ENCODE data around the gene CFAP100. TPM values are rescaled to one million over a fixed set of nuclear protein-coding genes. Genes with fewer than 3 reads are reported as not detected.

Gene CFAP100
- total RNA-seq, 1 donor from 2014 or later: 3.7 TPM

GRCh38 chr3:126373682-126374601 lies 20.8 kb upstream of the CFAP100 start:
- DNase-seq (ENCODE audit: low spot score in 2 of 2) (no peak), FAIRE-seq (no peak)

DNA sequence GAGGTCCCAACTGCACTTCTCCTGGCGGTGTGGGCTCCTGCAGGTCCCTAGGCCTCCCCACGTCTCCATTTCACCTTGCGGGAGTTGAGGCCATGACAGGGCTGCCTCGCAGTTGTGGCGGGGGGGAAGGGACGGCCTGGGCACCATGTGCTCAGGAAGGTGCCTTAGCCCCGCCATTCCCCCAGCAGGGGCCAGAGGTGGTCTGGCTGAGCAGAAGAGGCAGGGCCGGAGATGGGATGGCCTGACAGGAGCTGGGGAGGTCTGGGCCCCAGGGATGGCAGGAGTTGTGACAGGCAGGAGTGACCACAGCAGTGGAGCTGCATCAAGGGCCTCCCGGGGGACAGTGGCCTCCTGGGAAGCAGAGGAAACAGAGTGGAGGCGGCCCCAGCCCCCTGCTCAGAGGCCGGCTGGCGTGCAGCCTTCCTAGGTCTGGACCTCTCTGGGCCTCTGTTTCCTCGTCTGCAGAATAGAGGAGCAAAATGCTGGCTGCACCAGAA lies 18.8 kb upstream of the CFAP100 start:
- DNase-seq (ENCODE audit: low spot score in 2 of 2): no peak

GRCh38 chr3:126376444-126376843 lies 18.3 kb upstream of the CFAP100 start:
- FAIRE-seq: no peak

More for the DNA sequence above, 18.8 kb upstream of the CFAP100 start:
- no peak for FAIRE-seq

DNA sequence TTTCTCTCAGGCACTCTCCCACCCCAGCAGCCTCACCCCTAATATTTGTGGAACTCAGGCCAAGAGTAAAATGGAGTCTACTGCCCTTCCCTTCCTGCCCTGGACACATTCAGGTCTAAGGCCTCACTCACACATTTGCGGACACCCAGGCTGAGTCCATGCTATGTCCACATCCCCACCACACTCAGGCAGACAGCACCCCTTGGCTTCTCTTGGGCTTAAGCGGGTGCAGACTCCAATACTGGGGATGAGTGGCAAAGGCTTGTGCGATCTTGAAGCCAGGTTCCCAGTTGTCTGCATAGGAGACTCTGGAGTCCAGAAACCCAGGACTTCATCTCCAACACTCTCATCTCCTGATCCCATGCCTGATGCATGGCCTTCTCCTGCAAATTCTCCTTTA lies 17.5 kb upstream of the CFAP100 start:
- DNase-seq (ENCODE audit: low spot score in 2 of 2) (no peak), FAIRE-seq (no peak)

More at GRCh38 chr3:126376444-126376843, 18.3 kb upstream of the CFAP100 start:
- no peak for DNase-seq (ENCODE audit: low spot score in 2 of 2)

DNA sequence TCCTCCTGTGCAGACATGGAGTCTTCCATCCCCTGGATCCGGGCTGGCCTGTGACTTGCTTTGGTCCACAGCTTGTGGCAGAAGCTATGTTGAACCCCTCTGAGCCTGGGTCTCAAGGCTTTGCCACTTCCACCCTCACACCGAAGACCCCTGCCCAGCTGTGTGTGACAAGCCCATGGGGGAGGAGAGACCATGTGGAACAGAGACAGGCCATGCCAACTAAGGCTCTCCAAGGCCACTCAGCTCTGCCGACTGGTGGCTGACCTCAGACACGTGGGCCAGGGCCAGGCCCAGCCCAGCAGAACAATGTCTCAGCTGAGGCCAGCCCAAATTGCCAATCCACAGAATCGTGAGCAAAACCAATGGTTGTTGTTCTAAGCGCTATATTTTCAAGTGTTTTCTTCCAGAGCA lies 16.4 kb upstream of the CFAP100 start:
- DNase-seq (ENCODE audit: low spot score in 2 of 2) (no peak), FAIRE-seq (no peak)

GRCh38 chr3:126380011-126380768 lies 14.5 kb upstream of the CFAP100 start:
- no peak for DNase-seq (ENCODE audit: low spot score in 2 of 2)

GRCh38 chr3:126381966-126382365 lies 12.7 kb upstream of the CFAP100 start:
- DNase-seq (ENCODE audit: low spot score in 2 of 2) (no peak), FAIRE-seq (no peak)

More at GRCh38 chr3:126380011-126380768, 14.5 kb upstream of the CFAP100 start:
- no peak for FAIRE-seq

DNA sequence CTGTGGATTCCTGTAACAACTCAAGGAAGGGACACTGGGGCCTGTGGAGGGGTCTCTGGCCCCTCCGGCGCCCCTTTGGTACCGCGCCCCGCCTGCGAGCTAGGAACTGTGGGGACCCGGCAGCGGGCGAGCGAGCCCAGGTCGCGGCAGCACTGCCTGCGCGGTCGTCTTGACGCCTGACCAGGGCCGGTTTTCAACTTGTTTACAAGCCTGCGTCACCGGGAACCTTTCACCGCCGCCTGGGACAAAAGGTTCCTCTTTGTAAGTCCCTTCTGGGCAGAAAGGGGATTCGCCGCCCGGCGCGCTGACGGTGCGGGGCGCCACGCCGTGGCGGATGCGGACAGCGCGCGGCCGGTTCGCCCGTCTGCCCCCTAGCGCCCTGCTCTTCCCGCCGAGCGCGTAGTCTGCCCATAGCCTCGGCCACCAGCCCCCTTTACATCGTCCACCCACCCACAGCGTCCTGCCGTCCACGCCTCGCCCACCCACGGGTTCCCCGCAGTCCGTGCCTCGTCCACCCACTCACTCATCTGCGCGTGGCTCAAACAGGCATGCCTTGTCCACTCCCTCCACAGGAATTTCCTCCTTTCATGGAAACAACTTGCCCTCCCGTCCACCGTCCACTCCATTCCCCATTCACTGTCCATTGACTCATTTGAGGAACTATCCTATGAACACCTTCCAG lies 5.5 kb upstream of the CFAP100 start:
- FAIRE-seq: no peak

DNA sequence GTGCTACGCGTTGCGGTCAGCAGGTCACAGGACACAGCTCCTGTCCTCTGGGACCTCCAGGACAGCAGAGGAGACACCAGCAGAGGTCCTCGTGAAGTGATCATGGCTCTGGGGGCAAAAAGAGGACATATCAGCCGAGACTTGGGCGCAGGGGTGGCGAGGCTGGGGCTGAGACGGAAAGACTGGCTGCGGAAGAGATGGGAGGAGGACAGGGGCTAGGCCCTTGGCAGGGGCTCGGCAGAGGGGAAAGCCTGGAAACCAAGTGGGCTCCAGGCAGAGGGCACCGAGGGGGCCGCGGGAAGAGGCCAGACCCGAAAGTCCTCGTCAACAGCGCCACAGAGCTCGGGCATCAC lies 4.9 kb upstream of the CFAP100 start:
- DNase-seq (ENCODE audit: low spot score in 2 of 2): no peak
- FAIRE-seq: no peak

More for the DNA sequence above, 5.5 kb upstream of the CFAP100 start:
- peak; percentile 85 to 91 for DNase-seq (ENCODE audit: low spot score in 2 of 2)

GRCh38 chr3:126390201-126390600 lies 4.5 kb upstream of the CFAP100 start:
- DNase-seq (ENCODE audit: low spot score in 2 of 2) (no peak), FAIRE-seq (no peak)

GRCh38 chr3:126390751-126391150 lies 4.0 kb upstream of the CFAP100 start:
- FAIRE-seq: no peak
- no peak for DNase-seq (ENCODE audit: low spot score in 2 of 2)

DNA sequence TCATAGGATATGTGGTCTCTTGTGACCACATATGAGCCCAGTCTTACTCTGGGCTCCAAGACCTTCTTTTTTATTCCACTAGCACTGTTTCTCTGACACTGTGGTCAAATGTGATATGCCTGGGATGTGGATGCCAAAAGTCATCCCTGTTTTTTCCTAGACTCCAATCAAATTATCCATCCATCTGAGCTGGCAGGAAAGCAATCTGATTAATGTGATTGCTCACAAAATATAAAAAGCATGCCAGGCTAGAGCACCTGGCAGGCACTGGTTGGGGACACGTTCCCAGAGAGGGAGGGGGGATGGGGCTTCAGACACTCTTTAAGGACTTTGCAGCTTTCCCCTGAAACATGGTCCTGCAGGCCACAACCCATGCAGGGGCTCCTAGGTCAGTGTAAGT lies 3.1 kb upstream of the CFAP100 start:
- FAIRE-seq (no peak), DNase-seq (ENCODE audit: low spot score in 2 of 2) (no peak)

- DNase-seq (ENCODE audit: low spot score in 2 of 2): no peak
- no peak for FAIRE-seq
Observed at GRCh38 chr3:126392246-126392645, 2.5 kb upstream of the CFAP100 start.

DNA sequence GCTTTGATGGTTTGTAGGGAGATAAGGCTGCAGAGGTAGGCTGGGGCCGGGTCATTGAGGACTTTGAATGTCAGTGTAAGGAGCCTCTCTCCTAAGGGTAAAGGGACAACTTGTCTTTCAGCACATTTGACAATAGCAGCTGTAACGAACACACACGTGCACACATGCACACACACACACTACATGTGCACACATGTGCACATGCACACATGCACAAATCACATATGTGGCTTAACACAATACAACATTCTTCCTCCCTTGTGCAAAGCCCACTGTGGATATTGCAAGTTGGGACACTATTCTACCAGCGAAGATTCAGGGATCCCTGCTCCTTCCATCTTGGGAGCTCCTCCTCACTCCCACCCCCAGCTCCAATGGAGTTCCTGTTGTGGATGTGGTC lies 1.1 kb upstream of the CFAP100 start:
- FAIRE-seq: no peak
- DNase-seq (ENCODE audit: low spot score in 2 of 2): no peak

DNA sequence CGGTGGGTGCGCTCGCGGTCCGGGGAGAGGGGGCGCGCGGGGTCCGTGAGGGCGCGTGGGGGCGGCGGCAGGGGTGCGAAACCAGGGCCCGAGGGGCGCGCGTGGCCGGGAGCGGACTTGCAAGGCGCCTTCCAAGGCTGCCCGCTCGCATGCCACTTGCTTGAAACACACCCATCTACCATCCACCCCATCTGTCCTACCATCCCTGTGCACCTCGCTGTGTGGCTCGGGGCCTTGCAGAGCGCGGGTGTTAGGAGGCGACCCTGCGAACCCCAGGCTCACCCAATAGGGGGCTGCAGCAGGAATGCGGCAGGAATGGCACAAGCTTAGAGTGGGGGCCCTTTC lies 240 bp downstream of the CFAP100 start:
- FAIRE-seq: no peak
- no peak for DNase-seq (ENCODE audit: low spot score in 2 of 2)

GRCh38 chr3:126395846-126396513 lies 1.3 kb downstream of the CFAP100 start:
- DNase-seq (ENCODE audit: low spot score in 2 of 2) (no peak), FAIRE-seq (no peak)

- no peak for DNase-seq (ENCODE audit: low spot score in 2 of 2)
- FAIRE-seq: no peak
Observed at GRCh38 chr3:126396536-126396935, 1.8 kb downstream of the CFAP100 start.

- DNase-seq (ENCODE audit: low spot score in 2 of 2) (no peak), FAIRE-seq (no peak)
Observed at GRCh38 chr3:126397610-126398422, 3.1 kb downstream of the CFAP100 start.
